Measurements from ENCODE around the gene CA11. TPM values are rescaled to one million over a fixed set of nuclear protein-coding genes. Genes with fewer than 3 reads are reported as not detected.

CA11 gene
- polyA plus RNA-seq, 1 of the 3 experiments (the other 2 are of a cell fraction): 13.1 TPM

- Histone ChIP-seq H3K4me3 (ENCODE audit: low read depth in 2 of 2, low read length in 1 of 2) (peak overlapping the region; percentile 47 to 59), H3K36me3 (replicated peaks in 1 of 2; ENCODE audit: control insufficient read depth in 1 of 2, insufficient read depth in 2 of 2, low read length in 1 of 2) (peaks cover 2 to 4% of the 10 kb centered on the region in 2 experiments), H3K4me1 (ENCODE audit: control insufficient read depth in 1 of 2, insufficient read depth in 2 of 2, low read depth in 1 of 2, low read length in 1 of 2) (peaks cover 4 to 26% of the 10 kb centered on the region in 2 experiments; a peak in 2 of 4 replicates), H2AFZ (ENCODE audit: low read depth) (peak overlapping the region; percentile 77; the same call in 1 of the 2 replicates), H3K4me2 (peak overlapping the region; percentile 80), H3K79me2 (ENCODE audit: insufficient read depth) (peaks cover 14% of the 10 kb centered on the region), H4K20me1 (ENCODE audit: insufficient read depth) (peaks cover under 1% of the 10 kb centered on the region; the same call in 1 of the 2 replicates), H3K27ac (ENCODE audit: low read depth in 2 of 2, low read length in 1 of 2) (peak overlapping the region; percentile 78 to 98), H3K9me3 (no peaks in the 10 kb centered on the region), H3K27me3 (ENCODE audit: insufficient read depth) (no peaks in the 10 kb centered on the region), H3K9me2 (no peaks in the 10 kb centered on the region), H3K9ac (peak overlapping the region; percentile 64), H3F3A (replicated peaks; ENCODE audit: insufficient read depth) (peaks cover 24% of the 10 kb centered on the region)
- DNase-seq: peak; percentile 65
- 13% methylated on average over 8 of the region's 8 CpGs for WGBS (ENCODE audit: low lambda C conversion rate)
- CTCF ChIA-PET: interaction anchor here (1.6 to 2.2 kb wide), 2 partner anchors 15 to 34 kb away, joined by 5 to 7 read pairs; no protein-coding TSS in a partner anchor
- POLR2A ChIA-PET: interaction anchor here (0.6 to 1.5 kb wide), 6 partner anchors 9 to 261 kb away, joined by 3 to 13 read pairs (median 4); partner anchors contain the start of gene CA11
- TF ChIP-seq TEAD4 (IDR thresholded peaks at IDR 0.05; ENCODE audit: borderline replicate concordance, insufficient read depth) (no peak), CHD2 (IDR thresholded peaks at IDR 0.05; ENCODE audit: low read length, partially characterized antibody) (no peak), RFX5 (IDR thresholded peaks at IDR 0.05; ENCODE audit: low read length) (no peak), MXI1 (IDR thresholded peaks at IDR 0.05; ENCODE audit: low read depth, low read length) (peak; percentile 88), RCOR1 (IDR thresholded peaks at IDR 0.05; ENCODE audit: low read length) (peak; percentile 53; the same call in 1 of the 2 replicates), GABPA (IDR thresholded peaks at IDR 0.05; ENCODE audit: low read depth) (no peak), USF2 (IDR thresholded peaks at IDR 0.05; ENCODE audit: borderline replicate concordance, low read depth, low read length) (no peak), ELF1 (IDR thresholded peaks at IDR 0.05) (no peak), RXRA (IDR thresholded peaks at IDR 0.05; ENCODE audit: borderline replicate concordance, low read depth) (no peak), EP300 (IDR thresholded peaks at IDR 0.05; ENCODE audit: borderline replicate concordance in 1 of 2, low read depth in 1 of 2, low read length in 1 of 2) (no peak), CTCF (IDR thresholded peaks at IDR 0.05) (no peak), SMC3 (IDR thresholded peaks at IDR 0.05; ENCODE audit: low read depth, low read length) (no peak), REST (IDR thresholded peaks at IDR 0.05; ENCODE audit: low read depth, low read length) (no peak), JUND (IDR thresholded peaks at IDR 0.05) (no peak), TCF12 (IDR thresholded peaks at IDR 0.05) (no peak), USF1 (IDR thresholded peaks at IDR 0.05; ENCODE audit: borderline replicate concordance, low read depth) (no peak; the same call in 1 of the 2 replicates), POLR2AphosphoS5 (IDR thresholded peaks at IDR 0.05; ENCODE audit: low read depth, low read length) (peak; percentile 77), TAF1 (IDR thresholded peaks at IDR 0.05; ENCODE audit: borderline replicate concordance, low read depth, low read length) (peak; percentile 63; the same call in 1 of the 2 replicates), GATA2 (CRISPR knock-in tag; IDR thresholded peaks at IDR 0.05) (peak; percentile 76), FOSL2 (IDR thresholded peaks at IDR 0.05; ENCODE audit: borderline replicate concordance, low read depth) (no peak), NFIC (IDR thresholded peaks at IDR 0.05; ENCODE audit: borderline replicate concordance) (no peak), IRF3 (IDR thresholded peaks at IDR 0.05; ENCODE audit: low read depth, low read length) (no peak), SIN3A (IDR thresholded peaks at IDR 0.05; ENCODE audit: borderline replicate concordance, low read depth, low read length) (no peak; the same call in 1 of the 2 replicates)
These were observed 22.4 kb downstream of the CA11 start for GRCh38 chr19:48623556-48624066.

Measured in SK-N-SH (cell line).